Measurements from ENCODE around the gene IGFBP2.
A peak's percentile ranks its signal among the peaks of the same experiment; 100 is the strongest.

Gene IGFBP2

DNA sequence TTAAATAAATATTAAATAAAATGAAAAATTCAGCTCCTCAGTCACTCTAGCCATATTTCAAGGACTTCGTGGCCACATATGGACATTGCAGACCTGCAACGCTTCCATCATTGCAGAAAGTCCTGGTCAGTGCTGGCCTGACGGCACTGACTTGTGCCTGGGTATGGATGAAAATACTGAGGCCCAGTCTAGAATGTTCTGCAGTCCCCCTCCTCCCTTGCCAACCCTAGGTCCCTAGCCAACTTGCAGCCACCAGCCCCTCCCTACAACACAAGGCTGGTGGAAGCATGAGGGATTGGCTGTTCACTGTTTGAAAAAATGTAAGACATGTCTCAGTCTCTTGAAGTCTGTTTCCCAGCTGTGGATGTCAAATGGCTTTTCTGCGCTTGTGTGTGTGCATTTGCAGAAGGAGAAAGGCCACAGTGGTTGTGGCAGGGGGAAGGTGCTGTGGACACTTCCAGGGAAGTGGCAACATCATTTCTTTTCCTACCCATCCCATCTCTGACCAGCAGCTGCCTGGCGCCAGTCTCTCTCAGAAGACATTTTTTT is 52.2 kb downstream of the IGFBP2 start:
- no peak for DNase-seq (ENCODE audit: low read depth)

DNA sequence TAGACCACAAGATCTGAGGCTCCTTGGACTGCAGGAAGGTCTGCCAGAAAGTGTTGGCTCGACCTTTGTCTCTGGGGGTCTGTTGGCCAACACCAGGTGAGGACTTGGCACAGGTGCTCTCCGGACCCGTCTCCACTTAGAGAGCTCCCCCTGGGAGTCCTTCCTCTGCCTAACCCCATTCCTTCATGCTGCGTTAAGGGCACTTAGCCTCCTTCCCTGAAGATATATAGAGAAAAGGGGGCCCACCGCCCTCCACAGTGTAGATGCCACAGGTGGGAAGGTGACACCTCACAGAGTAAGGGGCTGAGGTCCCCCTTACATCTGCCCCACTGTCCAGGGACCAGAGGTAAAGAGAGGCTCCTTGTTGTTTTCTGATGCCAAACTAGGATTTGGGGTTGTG is 53.9 kb downstream of the IGFBP2 start:
- no peak for DNase-seq (ENCODE audit: low read depth)

DNA sequence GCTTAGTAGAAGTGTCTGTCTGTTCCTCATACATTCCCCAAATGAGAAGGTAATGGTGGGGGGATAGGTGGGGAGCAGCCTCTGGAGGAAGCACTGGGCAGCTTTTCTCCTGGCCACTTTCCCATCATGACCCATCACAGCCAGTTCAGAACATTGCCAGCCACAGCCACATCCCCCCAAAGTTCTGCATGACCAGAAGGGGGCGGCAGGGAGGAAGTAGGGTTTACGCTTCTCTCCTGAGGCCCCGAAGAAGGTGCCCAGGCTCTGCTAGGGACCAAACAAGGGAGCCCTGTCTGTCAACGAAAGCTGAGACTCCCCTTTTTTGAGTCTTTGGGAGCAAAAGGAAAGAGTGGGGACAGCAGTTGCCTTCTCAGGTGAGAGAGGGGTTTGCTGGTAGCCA is 54.4 kb downstream of the IGFBP2 start:
- no peak for DNase-seq (ENCODE audit: low read depth)

DNA sequence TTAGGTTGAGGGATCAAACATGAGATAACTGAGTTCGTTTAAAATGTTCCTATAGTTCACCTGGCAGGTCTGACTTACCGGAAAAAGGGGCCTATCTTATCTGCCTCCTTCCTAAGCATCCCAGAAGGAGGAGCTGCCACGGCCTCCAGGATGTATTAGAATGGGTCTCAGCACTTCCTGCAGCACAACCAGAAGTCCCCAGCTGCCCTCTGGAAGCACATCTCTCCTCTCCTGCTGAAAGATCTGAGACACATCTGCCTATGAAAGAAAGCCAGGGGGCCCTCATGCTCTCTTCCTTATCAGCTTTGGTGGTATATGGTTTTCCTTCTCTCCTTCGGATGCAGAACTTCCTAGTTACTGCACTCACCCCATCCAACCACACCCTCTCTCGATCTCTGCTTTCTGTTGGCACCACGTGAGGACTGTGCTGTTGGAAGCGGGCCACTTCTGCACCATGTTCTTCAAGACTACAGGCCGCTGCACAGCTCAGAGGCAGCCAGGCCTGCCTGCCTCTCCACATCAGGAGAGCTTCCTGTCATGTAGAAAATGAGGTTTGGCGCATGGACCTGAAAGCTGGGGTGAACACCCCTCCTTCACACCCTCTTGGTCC is 55.6 kb downstream of the IGFBP2 start:
- no peak for DNase-seq (ENCODE audit: low read depth)

DNA sequence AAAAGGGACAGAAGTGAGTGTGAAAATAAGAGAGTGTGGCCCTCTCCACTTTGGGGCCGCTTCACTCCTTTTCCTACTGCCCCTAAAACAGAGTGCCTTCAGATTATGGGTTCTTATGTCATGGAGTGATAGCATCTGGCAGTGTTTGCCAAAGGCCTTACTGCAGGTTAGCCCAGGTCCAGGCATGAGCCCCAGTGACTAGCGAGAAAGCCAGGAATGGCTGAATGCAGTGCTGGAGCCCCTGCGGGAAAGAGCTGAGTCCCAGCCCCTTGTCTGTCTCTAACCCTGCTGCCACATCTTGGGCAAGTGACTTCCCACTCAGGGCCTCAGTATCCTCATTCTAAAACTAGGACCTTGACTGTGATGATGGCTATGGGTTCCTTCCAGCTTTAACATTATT is 56.2 kb downstream of the IGFBP2 start:
- no peak for DNase-seq (ENCODE audit: low read depth)

DNA sequence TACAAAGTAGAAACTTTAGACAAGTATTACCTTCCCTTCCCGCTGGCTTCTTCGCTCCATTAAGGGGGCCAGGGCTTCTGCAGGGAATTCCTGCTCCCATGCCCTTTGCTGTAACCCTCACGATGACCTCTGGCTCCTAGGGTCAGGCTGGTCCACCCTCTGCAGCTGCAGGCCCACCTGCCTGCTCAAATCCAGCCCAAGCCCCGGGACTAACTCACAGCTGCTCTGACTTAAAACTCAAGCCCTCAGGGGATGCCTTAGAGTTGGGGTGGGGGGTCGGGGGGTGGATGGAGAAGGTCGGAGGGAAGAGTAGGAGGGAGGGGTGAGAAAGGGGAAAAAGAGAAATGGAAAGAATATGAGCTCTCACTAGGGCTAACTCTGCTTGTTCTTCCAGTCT is 57.2 kb downstream of the IGFBP2 start:
- no peak for DNase-seq (ENCODE audit: low read depth)

DNA sequence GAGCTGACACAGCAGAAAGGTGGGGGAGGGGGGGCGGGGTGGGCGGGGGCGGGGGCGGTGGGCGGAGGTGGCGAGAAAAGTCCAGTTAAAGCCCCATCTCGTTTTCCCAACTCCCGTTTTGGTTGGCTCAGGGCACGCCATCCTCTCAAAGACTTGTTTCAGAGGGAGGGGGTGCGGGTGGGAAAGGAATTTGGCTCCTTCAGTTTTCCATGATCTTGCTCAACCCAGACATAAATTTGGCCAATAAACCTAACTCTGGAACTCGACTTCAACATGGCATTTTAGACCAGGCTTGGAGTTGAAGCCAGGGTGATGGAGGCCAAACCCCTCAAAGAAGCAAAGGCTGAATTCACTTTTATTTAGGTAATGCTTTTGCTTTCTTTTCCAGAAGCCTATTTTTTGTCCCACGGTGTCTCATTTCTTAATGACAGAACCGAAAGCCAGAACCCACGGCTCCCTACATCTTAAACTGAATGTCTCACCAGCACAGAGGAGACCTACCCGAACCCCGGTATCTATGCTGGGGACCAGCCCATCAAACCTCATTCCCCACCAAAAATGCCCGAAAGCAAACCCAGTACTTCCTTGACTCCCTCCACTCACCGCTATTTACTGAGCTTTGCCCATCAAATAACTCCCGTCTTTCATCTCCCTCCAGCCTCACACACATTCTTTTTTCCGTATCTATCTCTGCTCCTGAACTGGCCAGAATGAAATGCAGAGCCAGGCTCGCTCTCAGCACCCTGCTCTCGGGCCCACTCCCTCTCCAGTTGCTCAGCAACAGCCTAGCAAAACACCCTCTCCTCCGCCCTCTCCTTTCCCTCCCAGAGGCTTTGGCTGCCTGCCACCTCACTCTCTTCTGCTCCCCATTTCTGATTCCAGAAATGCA is 57.9 kb downstream of the IGFBP2 start:
- peak; percentile 11 for DNase-seq (ENCODE audit: low read depth)

DNA sequence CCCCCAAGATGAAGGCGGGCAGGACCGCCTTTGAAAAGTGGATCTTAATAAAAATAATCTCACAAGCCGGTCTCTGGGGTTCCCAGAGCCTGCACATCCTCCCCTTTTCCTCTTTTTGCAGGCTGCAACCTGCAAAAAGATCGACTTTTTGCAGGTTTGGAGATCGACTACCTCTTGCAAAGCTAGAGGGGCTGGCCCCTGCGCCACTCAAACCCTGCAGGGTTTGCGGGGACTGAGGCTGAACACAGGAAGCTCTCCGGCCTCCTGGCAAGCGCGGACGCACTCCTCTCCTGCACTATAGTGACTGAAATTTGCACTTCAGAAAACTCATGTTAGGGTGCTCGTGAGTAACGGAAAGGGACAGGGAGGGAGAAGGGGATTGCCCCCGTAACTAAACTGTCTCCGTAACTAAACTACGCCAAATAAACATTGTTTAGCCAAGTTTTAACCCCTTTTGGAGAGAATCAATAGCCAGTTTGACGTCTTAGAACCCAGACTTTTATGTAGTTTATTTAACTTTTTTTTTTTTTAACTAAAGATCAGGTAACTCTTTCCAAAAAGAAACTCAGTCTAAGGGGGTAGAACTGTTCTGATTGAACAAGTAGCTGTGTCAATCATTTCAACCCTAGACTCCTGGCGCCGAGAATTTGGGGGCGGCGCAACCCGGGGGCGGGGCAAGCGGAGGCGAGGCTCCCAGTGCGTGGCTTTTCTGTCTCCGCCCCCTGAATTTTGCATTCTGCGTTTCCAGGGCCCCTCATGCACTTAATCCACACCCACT is 59.6 kb downstream of the IGFBP2 start:
- DNase-seq (ENCODE audit: low read depth) = peak; percentile 27

DNA sequence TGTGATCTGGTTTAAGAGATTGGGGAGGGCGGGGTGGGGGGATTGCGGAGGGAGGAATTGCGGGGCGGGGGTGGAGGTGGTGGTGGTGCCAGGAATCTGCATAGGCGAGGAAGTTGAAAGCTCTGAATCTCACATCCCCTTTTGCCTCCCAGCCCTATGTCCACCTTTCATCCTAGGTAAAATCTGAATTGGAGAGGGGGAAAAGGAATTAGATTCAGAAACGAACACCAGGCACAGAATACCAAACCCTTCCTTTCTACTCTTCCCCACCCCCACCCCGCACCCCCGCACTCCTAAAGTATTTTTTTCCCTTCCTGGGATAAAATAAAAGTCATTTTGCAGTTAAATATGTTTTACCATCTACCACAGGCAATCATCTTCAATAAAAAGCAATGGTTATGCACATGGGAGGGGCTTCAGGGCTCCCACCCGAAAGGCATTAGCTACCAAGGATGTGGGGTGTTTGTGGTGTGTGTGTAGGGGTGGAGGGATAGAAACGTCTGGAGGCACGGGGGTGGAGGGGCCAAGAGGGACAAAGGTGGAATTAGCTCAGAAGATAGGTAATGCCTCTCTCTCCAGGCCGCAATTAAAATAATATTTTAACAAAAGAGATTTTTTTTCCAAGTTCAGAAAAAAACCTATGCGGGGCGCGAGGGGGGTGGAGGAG is 60.3 kb downstream of the IGFBP2 start:
- no peak for DNase-seq (ENCODE audit: low read depth)

DNA sequence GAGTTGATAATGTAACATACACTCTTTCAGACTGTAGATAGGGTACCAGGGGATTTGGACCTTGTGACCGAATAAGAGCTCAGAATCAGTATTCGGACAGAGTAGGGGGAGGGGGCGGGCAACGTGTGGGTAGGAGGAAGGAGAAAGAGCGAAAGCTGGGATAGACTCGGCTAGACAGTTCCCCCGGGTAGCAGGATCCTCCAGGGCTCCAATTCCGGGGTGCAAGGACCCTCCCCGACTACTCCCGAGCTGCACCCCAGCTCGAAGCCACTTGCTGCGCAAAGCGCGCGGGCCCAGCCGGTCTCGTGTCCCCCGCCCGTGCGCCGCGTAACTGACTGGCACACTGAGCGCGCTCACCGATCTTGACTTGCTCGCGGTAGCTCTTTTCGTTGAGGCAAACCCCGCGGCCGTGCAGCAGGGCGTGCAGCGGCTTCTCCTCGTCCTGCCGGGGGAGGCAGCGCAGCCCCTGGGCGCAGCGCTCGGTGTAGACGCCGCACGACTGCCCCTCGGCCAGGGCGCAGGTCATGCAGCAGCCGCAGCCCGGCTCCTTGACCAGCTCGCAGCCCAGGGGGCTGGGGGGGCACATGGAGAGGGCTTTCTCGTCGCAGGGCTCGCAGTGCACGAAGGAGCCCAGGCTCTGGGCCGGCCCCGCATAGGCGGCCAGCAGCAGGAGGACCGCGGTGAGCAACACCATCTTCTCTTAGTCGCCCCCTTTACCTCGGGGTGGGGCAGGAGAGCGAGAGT is 61.0 kb downstream of the IGFBP2 start:
- no peak for DNase-seq (ENCODE audit: low read depth)

DNA sequence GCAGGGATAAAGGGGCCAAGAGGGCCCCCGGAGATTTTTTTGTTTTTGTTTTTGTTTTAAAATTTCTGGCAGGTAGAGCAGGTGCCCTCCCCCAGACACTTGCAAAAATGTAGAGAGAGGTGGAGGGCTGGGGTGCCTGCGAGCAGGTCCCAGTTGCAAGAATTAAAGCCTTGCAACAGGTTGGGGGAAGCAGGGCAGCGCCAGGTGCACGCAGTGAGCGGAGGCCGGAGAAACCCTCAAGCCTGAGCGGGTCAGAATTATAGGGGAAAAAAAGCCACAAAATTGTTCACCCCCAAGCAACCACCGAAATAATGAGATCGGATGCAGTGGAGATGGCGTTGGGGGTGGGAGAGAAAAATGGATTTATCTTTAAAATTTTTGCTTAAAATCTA is 61.6 kb downstream of the IGFBP2 start:
- no peak for DNase-seq (ENCODE audit: low read depth)

DNA sequence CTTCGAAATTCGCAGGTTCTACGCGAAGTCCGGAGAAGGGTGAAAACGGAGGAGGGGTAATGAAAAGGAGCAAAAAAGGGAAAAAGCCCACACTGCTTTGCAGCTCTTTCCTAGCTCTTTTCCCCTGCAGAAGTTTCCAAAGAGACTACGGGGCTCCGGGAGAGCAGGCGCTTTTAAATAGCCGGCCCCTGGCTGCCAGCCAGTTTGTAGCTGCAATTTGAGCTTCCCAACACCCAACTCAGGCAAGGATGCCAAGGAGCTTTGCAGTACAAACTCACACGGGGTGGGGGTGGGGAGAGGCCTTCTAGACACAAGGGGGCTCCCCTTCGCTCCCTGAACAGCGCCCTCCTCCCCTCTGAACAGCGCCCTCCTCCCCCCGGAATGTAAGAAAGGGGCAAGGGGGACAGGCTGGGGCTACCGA is 62.2 kb downstream of the IGFBP2 start, which contains the start of gene IGFBP5:
Gene IGFBP5, minus strand, starts transcription at position 149 of the 421 bp plus-strand sequence. CDS start 774 bp downstream, outside the sequence.
- no peak for DNase-seq (ENCODE audit: low read depth)

DNA sequence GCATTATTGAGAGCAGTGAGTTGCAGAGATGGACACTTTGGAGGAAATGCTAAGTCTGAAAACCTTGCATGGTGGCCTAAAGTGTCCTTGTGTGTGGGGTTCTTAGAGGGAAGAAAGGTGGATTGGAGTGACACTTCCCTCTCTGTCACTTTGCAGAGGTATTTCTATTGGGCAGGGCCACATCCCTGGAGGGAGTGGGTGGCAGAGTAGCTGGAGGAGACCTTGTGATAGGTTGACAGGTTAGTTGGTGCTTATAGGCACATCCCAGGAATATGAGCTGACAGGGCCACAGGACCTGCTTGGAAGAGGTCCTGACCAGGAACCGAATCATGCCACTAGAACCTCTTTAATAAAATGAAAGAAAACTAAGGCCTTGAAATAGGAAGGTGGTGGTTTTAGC is 63.1 kb downstream of the IGFBP2 start:
- DNase-seq (ENCODE audit: low read depth) = no peak

DNA sequence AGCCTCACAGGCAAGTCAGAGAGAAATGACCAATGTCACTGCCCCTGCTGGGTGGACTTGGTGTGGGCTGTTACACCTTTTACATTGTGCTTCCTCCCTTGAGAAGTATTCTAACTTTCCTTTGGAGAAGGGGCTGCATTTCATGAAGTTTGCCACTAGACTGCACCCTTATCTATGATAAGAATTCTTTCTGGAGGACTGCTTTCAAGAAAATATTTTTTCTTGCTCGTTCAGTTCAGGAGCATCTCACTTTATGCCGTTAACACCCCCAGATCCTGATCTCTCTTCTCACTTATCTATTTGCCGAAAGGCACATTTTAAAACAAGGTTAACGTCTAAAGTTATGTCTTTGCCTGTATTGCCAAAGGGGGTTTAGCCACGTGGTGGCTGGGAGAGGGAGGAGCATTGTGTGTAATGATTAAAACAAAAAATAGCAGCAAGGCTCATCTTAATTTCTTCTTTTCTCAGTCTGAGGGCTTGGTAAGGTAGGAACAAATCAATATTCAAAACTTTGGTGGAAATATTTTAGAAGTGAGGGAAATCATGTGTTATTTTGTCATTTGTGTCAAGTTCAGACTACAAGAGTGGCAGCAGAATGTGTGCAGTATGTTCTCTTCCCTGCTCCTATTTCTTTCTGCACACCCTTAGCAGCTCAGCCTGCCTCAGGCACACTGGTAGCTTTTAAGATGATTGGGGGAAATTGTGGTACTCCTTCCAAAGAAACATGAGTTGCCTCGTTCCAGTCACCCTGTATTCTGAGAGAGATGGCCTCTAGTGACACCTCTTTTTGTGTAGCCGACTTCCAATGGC is 63.7 kb downstream of the IGFBP2 start:
- DNase-seq (ENCODE audit: low read depth) = no peak

DNA sequence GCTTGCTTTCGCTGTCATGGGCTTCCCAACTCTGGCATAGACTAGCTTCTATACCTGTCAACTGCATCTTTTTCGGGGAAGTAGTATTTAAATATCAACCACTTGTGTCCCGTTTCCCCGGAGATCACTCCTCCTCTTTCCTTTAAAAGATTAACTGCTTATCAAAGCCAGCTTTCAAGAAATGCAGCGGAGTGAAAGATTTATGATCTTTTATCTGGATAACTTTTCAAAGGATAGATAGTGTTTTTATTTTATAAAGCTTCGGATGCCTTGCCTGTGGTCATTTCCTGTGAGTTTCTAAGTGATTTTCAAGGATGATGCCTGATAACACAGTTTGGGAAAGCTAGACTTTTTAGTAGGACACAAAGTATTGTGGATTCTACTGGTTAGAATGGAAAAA is 65.1 kb downstream of the IGFBP2 start:
- no peak for DNase-seq (ENCODE audit: low read depth)

DNA sequence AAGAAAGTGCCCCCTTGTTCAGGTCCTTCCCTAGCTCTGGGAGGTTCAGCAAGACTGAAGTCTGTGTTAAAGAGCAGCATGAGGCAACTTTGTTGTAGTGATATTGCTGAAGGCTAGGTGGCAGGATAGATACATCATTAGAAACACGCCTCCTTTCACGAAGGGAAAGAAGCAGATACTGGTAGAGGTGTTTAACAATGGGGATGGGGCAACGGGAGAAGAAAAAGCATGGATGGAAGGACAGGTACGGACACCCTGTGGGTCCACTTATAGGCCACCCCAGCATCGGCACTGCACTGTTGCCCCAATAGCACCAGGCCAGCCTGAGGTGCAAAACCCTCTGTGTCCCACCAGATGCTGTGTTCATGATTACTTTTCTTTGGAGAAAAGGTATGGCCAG is 65.7 kb downstream of the IGFBP2 start:
- DNase-seq (ENCODE audit: low read depth) = no peak

DNA sequence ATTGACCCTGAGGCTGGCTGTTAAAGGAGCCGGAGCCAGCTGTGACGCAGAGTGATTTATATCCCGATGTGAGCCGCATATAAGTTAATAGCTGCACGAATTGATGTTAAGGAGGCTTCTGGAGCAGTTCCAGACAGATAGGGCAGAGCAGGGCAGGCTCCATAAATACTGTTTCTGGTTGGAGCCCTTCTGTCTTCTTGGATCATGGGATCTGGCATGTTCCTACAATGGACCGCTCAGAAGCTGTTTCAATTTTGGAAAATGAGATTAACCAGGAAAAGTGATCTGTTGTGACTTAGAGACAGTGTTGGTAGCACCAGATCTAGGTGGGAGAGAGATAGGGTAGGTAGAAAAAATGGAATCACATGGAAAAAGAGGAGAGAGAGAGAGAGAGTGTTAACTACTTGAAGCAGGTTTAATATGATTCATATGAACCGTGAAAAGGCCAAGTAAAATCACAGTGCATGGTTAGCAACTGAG is 66.9 kb downstream of the IGFBP2 start:
- DNase-seq (ENCODE audit: low read depth) = no peak

DNA sequence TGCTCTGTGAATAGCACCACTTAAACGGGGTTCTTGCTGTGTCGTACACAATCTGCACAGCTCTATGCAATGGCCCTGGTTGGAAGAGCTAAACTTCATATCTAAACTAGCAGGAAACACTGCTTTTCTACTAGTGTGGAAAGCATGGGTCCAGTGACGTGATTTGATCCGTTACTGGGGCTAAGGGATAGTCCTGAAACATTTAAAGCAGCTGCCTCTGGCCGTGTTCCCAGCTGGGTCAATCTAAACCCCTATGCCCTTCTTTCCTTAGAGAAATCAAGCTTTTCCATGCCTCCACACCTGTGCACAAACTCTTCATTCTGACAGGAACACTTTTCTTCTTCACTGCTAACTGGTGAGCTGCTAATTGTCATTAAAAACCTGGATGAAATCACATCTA is 67.6 kb downstream of the IGFBP2 start:
- no peak for DNase-seq (ENCODE audit: low read depth)

DNA sequence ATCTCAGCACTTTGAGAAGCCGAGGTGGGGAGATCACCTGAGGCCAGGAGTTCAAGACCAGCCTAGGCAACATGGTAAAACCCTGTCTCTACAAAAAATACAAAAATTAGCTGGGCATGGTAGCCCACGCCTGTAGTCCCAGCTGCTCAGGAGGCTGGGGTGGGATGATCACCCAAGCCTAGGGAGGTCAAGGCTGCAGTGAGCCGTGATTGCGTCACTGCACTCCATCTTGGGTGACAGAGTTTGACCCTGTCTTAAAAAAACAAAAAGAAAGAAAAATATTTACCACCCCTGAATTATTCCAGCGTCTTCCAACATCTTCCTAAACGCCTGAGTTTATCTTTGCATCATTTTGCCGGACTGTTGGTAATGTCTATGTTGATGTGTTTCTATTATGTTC is 68.3 kb downstream of the IGFBP2 start:
- no peak for DNase-seq (ENCODE audit: low read depth)

DNA sequence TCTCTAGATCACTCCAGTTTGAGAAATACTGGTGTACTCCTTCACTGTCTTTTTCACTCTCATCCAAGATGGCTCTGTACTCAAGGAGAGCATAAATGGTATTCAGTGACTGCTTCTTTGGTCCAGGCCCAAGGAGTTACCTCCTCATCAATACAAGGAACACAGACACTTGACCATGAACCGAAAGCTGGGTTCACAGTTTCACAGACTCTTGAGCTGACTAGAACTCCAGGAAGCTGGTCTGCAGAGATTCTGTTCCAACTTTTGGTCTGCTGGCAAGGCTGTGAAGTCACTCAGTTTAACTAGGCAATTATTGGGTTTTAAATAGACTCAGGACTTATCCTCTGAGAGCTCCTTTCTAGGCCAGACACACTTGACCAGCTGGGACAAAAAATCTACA is 69.5 kb downstream of the IGFBP2 start:
- DNase-seq (ENCODE audit: low read depth) = no peak
